GM12892 (cell line): Measurements from ENCODE around the gene SAMD4A.

Experiments used
- POLR2A ChIP-seq: IDR thresholded peaks from 2 replicates; pipeline ENCODE4 v1.6.1; 2011; ENCODE audit warnings: low read depth, low read length, control low read depth
- POLR2AphosphoS5 ChIP-seq: IDR thresholded peaks from 2 replicates; pipeline ENCODE4 v1.6.1; 2011; ENCODE audit warnings: low read depth, low read length, control low read depth
- TAF1 ChIP-seq: IDR thresholded peaks from 2 replicates; pipeline ENCODE4 v1.6.1; 2011; ENCODE audit warnings: low read depth, mild to moderate bottlenecking, control low read depth, low read length, borderline replicate concordance

GRCh38 chr14:54667764-54668163 lies 100.8 kb downstream of the SAMD4A start:
- TF ChIP-seq TAF1 = no peak
- no peak for TF ChIP-seq POLR2AphosphoS5
- no peak for TF ChIP-seq POLR2A
